Left colon (tissue), 2 donors: ENCODE data around the gene LAX1. TPM values are rescaled to one million over a fixed set of nuclear protein-coding genes. Genes with fewer than 3 reads are reported as not detected.
"Not testable (repeated sequence)": the region's sequence is repeated elsewhere in the genome, so short reads cannot be mapped to it uniquely, and the experiment has no call there.

Experiments used
- ATAC-seq: fragments of 200-7000 bp; cut with Tn5 transposase; one replicate; pipeline ENCODE4 v1.9.1; 2020; ENCODE audit warnings: mild to moderate bottlenecking, moderate library complexity
- DNase-seq, 2 donors: peaks; one replicate each; pipeline ENCODE4 v3.0.0-alpha.2; 2020
- intact Hi-C, 2 donors: fragments of 100-400 bp; cut with DNase I in 1 of 2; cut with micrococcal nuclease in 1 of 2; formaldehyde crosslinking; loops; one replicate each; pipeline versions ENCODE4 v1.11.2 to v1.14.0; 2022; cut with DNase I, micrococcal nuclease
- total RNA-seq, 2 donors: library from RNA; stranded (reverse); fragmentation: NEBNext Ultra II Directional; extraction: Animal tissue kit (Norgen Biotek cat#: 25700); gene quantifications; one replicate each; pipeline ENCODE4 v1.2.1, GENCODE V29; 2021
- donor health status: DM: no; HTN: no; CAD: no.
- donor health status: DM: yes; HTN: yes; CAD: no.

LAX1 gene
- total RNA-seq, 2 donors from 2014 or later, result 0.98 to 3.5 TPM

DNA sequence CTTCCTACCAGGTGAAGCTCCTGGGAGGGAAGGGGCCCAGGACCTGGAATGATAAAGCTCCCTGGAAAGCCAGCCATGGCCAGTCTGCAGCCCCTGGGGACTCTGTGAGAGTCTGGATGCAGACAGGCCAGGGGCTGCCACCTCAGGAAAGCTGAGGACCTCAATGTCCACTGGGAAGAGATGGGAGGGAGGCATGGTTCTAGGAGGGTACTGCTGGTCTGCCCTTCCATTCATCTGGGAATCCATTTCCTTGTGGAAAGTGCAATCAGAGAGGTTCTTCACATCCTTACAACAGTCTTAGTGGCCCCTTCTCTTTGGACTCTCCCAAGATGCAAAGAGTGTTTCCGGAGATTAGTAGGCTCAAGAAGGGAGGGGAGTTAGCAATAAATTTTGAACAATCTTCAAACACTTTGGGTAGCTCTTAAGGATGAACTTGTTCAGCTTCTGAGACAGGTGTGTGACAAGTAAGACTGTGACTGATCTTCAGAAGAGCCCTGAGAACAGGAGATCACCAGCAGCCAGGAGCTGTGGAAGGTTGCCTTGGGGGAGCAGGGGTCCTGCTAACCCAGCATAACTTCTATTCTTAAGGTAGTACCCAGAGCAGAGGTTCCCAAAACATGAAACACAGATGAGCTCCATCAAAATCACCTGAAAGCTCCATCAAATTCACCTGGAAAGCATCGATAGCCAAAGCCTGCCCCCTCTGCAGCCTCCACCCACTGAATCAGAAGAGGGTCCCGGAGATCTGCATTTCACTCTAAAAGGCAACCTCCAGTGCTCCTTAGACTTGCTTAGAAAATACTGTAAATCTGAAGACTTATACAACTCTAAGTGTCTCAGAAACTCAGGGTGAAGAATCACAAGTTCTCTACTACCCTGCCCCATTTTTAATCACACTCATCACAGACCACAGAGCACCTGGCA is 616 bp upstream of the LAX1 start:
- ATAC-seq, result no peak
- intact Hi-C loops, result no loop called here
- DNase-seq, result no peak

DNA sequence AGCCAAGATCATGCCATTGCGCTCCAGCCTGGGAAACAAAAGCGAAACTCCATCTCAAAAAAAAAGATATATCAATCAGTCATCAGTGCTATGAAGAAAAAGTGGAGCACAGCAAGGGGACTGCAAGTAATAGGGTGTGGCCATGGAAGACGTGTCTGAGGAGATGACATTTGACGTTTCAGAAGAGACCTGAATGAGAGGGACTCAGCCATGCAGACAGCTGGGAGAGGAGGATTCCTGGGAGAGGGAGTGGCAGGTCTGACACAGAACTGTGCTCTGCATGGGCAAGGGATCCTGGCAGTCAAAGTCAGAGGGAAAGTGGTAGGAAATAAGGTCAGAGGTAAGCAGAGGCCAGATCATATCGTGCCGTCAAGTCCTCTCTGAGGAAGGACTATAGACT is 3.3 kb downstream of the LAX1 start:
- ATAC-seq, result peak; percentile 44
- peak in 1 of 2 donors; percentile 34 for DNase-seq
- intact Hi-C loops, result no loop called here

DNA sequence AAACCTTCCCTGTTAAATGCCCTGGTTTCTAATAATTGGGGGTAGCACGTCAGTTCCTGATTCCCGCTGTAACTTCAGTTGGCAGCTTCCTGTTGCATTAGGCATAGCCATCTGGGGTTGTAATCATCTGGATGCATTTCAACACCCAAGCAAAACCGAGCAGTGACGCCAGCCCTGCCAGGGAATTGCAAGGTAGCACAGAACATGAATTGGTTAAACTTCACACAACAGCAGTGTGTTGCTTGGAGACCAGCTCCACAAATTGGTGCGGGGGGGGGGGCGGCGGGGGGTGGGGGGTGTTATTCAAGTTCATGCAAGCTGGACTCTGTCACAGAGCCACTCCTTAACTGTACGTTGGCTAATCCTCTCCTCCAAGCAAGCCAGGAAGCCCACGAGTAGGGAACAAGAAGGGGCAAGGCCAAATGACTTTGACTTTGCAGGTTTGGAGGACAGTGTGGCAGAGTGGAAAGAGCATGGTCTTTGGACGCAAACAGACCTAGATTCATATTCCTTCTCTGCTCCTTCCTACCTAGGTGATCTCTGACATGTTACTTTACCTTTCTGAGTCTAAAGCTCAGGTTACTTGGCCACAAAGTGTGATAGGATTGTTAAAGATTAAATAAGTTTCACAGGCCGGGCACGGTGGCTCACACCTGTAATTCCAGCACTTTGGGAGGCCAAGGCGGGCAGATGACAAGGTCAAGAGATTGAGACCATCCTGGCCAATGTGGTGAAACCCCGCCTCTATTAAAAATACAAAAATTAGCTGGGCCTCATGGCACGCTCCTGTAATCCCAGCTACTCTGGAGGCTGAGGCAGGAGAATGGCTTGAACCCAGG is 4.7 kb downstream of the LAX1 start:
- ATAC-seq (peak; percentile 90), DNase-seq (peak; percentile 80 to 90)
- intact Hi-C loops, result no loop called here

DNA sequence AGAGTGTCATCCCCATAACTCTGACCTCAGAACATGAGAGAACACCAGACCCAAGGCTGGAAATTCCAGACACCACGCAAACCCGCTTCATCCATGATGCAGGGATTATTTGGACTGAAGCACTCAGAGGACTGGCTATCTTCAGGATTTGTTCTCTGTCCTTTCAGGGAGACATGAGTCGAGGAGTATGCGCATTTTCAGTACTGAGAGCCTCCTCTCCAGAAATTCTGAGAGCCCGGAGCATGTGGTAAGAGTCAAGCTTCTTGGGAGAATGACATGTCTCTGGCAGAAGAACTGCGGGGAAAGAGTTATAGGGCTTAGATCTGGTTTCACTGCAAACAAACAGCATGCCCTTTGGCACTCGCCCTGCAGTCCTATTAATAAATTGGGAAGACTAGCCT is 6.9 kb downstream of the LAX1 start:
- ATAC-seq, result no peak
- intact Hi-C loops, result no loop called here
- peak in 1 of 2 donors; percentile 26 for DNase-seq

DNA sequence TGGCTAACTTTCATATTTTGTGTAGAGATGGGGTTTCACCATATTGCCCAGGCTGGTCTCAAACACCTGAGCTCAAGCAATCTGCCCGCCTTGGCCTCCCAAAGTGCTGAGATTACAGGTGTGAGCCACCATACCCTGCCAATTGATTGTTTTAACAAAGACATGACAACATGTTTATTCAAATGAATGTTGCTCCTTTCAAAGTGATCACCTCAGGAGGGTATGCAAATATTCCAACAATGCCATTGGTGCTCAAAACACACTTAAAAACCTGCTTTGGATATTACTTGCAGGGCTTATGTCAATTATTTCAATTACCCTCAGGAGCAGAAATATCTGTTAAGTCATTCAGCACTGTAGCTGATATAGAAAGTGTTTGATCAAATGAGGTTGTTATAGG is 7.9 kb downstream of the LAX1 start:
- intact Hi-C loops, result no loop called here
- DNase-seq (no peak), ATAC-seq (no peak)

DNA sequence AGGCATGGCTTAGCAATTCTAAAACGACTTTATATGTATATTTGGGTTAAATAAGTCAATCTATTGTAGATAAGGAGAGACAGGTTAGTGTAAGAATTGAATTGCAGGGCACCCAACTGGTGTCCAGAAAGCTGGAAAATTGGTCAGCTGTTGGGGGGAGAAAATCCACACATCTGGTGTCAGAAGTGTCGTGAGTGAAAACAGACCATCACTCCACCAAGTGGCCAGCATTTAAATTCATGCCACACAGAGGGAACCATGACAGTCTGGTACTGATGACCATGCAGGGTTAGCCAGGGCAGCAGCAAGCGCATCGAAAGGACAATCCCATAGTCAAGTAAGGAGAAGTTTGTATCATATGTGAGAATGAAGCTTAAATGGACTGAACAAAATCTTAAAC is 11.7 kb downstream of the LAX1 start:
- intact Hi-C loops, result no loop called here
- ATAC-seq, result peak; percentile 64
- DNase-seq, result no peak

DNA sequence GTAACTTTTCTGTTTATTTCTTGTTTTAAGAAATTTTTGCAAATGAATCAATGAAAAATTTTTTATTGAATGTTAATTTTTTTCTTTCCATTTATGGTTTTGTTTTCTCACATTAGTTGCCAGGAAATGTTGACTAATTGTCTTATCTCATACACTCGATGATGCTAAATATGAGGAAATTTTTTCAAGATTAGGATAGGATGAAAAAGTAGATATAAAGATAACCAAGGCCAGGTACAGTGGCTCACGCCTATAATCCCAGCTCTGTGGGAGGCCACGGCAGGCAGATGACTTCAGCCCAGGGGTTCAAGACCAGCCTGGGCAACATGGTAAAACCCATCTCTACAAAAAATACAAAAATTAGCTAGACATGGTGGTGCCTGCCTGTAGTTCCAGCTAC is 12.6 kb downstream of the LAX1 start:
- no peak for ATAC-seq
- DNase-seq, result no peak
- intact Hi-C loops, result no loop called here

DNA sequence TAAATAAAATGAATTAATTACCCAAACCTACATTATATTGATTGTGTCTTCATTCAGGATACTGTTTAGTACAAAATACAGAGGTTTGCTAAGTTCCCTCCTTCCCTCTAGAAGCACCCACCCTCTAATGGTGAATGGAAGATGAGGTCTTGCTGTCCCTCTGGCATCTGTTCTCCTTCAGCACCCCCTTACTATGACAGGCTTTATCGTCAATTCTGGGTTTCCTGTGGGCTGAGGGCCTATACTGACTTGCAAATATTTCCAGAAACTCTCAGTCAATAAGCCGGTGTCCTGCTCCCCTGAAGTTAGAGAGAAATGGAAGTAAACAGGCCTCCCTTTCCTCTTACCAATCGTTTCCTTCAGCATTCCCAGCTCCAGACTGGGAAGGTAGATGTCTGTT is 13.2 kb downstream of the LAX1 start:
- intact Hi-C loops, result no loop called here
- ATAC-seq (no peak), DNase-seq (no peak)

DNA sequence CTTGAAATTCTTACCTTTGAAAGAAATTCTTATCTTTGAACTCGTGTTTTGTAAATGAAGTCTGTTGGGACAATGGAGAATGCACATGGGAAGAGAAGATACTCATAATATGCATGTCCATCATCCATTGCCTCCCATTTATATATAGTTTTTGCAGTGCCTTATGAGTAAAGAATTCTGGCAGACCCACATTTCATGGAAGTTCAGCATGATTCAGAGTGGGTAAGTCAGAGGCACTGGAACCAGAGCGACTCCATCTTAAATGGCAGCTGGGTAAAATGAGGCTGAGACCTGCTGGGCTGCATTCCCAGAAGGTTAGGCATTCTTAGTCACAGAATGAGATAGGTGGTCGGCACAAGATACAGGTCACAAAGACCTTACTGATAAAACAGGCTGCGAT is 13.8 kb downstream of the LAX1 start:
- DNase-seq (no peak), ATAC-seq (no peak)
- intact Hi-C loops, result no loop called here

DNA sequence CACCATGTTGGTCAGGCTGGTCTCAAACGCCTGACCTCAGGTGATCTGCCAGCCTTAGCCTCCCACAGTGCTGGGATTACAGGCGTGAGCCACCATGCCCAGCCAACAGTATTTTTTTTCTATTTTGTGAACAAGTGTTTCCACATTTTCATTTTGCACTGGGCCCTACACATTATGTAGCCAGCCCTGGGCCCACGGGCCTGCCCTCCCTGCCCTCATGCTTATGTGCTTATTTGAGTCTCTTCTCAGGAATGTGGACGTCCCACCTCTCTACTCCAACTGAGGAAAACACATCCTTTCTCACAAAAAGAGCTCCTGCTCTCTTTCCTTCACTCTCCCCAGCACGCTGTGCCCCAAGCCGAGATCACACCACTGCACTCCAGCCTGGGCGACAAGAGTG is 17.0 kb downstream of the LAX1 start:
- ATAC-seq (no peak), DNase-seq (no peak)
- intact Hi-C loops, result no loop called here

DNA sequence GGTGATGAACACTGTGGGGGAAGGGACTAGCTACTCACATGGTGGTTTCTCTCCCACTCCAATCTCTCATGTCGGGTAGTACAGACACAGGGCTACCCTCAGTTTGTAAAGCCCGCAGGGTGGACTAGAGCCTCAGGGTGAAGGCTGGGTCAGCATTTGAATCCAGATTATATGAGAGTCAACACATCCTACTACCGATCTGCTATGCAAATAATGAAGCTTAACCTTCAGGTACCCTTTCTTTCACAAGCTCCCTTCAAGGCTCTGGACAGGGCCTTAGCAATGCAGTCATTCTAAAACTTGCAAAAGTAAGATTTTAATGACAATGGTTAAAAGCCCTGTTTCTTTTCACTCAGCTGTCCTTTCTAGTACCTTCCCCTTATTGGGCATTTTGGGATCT is 25.0 kb downstream of the LAX1 start:
- ATAC-seq (no peak), DNase-seq (no peak)
- intact Hi-C loops, result no loop called here

DNA sequence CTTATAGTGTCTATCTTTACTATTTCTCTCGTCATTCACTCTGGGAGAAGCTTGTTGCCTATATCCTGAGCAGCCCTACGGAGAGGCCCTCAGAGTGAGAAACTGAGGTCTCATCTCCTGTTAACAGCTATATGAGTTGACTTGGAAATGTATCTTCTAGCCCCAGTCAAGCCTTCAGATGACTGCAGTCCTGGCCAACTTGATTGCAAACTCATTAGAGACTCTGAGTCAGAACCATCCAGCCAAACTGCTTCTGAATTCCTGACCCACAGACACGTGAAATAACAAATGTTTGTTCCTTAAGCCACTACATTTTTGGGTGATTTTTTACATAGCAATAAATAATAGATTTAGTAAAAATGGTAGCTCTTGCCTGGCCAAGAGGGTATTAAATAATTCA is 26.5 kb downstream of the LAX1 start:
- no peak for DNase-seq
- ATAC-seq, result no peak
- intact Hi-C loops, result no loop called here

DNA sequence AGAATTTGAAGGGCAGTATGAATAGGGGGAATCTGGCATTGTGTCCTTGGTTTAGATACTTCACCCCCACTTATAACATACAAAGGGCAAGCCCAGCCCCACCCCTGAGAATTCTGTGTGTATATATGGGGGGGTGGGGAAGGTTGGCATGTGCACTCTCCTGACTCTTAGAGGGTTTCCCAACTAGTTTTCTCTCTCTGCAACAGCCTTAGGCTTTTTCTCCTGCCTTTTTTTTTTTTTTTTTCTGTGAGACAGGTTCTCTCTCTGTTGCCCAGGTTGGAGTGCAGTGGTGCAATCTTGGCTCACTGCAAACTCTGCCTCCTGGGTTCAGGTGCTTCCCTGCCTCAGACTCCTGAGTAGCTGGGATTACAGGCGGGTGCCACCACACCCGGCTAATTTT is 27.5 kb downstream of the LAX1 start:
- intact Hi-C loops, result no loop called here
- ATAC-seq, result no peak
- no peak for DNase-seq

DNA sequence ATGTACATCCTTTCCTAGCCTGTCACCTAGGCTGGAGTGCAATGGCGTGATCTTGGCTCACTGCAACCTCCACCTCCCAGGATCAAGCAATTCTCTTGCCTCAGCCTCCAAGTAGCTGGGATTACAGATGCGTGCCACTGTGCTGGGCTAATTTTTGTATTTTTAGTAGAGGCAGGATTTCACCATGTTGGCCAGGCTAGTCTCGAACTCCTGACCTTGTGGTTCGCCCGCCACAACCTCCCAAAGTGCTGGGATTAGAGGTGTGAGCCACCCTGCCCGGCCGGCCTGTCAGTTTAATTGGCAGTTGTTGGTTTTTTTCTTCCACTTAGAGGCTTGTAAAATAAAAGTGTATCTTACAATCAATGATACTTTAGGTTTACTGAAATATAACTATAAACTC is 28.6 kb downstream of the LAX1 start:
- DNase-seq, ATAC-seq, intact Hi-C loops: not testable (repeated sequence)

DNA sequence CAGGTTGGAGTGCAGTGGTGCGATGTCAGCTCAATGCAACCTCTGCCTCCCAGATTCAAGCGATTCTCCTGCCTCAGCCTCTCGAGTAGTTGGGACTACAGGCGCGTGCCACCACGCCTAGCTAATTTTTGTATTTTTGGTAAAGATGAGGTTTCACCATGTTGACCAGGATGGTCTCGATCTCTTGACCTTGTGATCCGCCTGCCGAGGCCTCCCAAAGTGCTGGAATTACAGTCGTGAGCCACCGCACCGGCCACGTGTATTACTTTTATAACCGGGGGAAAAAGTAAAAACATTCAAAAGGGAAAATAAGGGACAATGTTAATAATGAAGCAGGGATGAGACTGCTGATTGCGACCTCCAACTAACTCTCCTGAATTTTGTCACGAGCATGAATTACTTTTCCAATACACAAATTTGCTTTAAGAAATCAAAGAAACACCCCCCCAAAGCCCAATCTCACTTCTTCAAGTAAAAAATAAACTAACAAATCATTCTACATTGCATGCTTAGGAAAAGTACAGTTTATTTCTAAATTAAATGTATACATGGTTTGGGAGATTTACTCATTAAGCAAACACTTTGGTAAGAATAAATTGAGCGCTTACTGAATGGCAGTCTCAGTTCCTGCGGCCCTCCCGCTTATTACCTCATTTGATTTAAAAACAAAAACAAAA is 29.9 kb downstream of the LAX1 start:
- ATAC-seq, result no peak
- DNase-seq, result peak in 1 of 2 donors; percentile 22
- intact Hi-C loops, result no loop called here

DNA sequence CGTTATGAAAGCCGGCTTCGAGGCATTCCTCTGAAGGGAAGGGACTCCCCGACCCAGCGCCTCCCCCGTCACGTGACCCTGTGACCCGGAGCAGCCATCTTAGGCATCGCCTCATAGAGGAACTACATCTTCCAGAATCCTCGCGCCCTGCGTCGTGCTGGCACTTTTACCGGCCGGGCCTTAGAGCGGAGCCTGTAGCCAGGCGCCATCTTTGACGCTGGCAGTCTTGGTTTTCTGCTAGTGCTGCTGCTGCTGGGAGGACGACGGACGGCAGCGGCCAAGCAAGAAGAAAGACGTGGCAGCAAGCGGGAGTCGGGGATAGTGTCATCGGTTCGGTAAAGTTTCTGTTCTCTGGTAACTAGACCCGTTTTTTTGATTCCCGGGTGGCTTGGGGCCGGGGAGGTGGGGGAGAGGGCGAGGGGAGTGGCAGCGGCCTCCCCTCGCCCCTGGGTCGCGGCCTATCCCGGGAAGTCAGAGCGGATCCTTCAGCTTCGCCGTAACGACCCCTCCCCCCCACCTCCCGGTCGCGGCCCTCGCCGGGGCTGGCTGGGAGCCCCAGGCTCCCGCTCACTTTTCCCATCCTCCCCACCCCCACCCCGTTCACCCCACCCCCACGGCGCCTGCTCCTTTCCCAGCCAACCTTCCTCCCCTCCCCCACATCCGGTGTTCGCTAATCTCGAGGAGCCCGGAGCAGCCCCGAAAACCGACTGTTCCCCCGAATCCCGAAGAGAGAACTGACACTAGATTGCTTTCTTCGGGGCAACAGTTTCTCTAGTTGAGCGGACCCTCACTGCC is 30.7 kb downstream of the LAX1 start, which contains the start of the genes ZBED6 and ZC3H11A:
TSS of gene ZBED6 (plus strand) at position 183 of the 795 bp plus-strand sequence. CDS start 1,900 bp downstream, outside the sequence.
TSS of gene ZC3H11A (plus strand) at position 183 of the 795 bp plus-strand sequence. CDS start 21,448 bp downstream, outside the sequence.
- ATAC-seq, result peak; percentile 98
- intact Hi-C loops, result no loop called here

DNA sequence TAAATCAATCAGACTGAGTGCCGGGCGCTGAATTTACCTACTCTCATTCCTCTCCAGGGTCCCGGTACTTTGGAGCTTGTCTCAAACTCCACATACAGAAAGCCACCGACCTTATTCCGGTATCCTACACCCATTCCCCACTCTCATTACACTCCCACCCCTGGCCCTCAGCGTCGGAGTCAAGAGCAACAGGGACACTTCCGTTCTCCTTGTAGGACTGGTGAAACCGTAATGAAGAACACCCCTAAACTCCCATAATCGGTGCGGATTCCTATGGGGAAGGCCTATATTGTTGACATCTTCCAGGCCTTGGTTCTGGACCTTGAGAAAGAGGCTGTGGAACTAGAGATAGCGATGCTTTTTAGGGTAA is 31.2 kb downstream of the LAX1 start:
- DNase-seq (peak in 1 of 2 donors; percentile 34), ATAC-seq (peak; percentile 44)
- intact Hi-C loops, result no loop called here

More for the DNA sequence above, 30.7 kb downstream of the LAX1 start, which contains the start of the genes ZBED6 and ZC3H11A:
- DNase-seq, result peak; percentile 99 to 100

DNA sequence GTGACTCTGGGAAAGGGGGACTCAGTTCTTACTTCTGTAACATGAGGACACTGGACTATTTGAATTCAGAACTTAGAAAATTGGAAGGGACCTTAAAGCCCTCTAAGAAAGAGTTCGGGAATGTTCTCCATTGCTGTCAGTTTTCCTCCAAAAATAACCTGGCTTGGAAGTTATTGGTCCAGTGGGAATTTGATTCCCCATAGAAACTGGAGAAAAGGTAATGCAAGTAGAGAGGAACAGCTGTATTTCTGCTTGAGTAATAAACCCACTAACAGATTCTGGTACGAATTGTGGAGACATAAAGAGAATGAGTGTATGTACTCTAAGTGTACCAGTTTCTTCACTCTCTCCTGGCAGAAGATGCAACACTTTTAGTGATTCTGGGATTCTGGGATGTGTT is 32.2 kb downstream of the LAX1 start:
- no peak for DNase-seq
- intact Hi-C loops, result no loop called here
- ATAC-seq, result no peak
